ENCODE results near the gene ITSN2. TPM values are rescaled to one million over a fixed set of nuclear protein-coding genes. Genes with fewer than 3 reads are reported as not detected.

Gene ITSN2
- total RNA-seq, 2 donors from 2014 or later, result 38.2 to 38.5 TPM

- Histone ChIP-seq H3K9me3 (no peaks in the 10 kb centered on the region), H3K27ac (no peak overlapping the region), H3K4me1 (no peaks in the 10 kb centered on the region), H3K9ac (ENCODE audit: low read depth in 2 of 2, low read length in 2 of 2) (no peak overlapping the region), H3K27me3 (no peaks in the 10 kb centered on the region), H3K36me3 (no peaks in the 10 kb centered on the region), H3K4me3 (no peak overlapping the region)
- intact Hi-C loops (cut with DNase I), result no loop called here
- TF ChIP-seq CTCF (IDR thresholded peaks at IDR 0.05), result no peak
- no peak for DNase-seq
Measured at GRCh38 chr2:24313744-24314632, 46.3 kb downstream of the ITSN2 start.

GRCh38 chr2:24307961-24308360 lies 52.4 kb downstream of the ITSN2 start:
- no peak overlapping the region for H3K27ac ChIP-seq
- no peaks in the 10 kb centered on the region for H3K27me3 ChIP-seq
- no peak overlapping the region for H3K9ac ChIP-seq (ENCODE audit: low read depth in 2 of 2, low read length in 2 of 2)
- no peaks in the 10 kb centered on the region for H3K9me3 ChIP-seq
- no peak for TF ChIP-seq CTCF (IDR thresholded peaks at IDR 0.05)
- no peak overlapping the region for H3K4me3 ChIP-seq
- no peaks in the 10 kb centered on the region for H3K4me1 ChIP-seq
- intact Hi-C loops (cut with DNase I), result no loop called here
- no peak for DNase-seq
- no peaks in the 10 kb centered on the region for H3K36me3 ChIP-seq

- H3K4me3 ChIP-seq, result no peak overlapping the region
- intact Hi-C loops (cut with DNase I), result no loop called here
- no peak for DNase-seq
Measured at GRCh38 chr2:24304631-24305030, 55.7 kb downstream of the ITSN2 start.

GRCh38 chr2:24304098-24304497 lies 56.2 kb downstream of the ITSN2 start:
- Histone ChIP-seq H3K9ac (ENCODE audit: low read depth in 2 of 2, low read length in 2 of 2) (no peak overlapping the region), H3K4me1 (no peaks in the 10 kb centered on the region), H3K27me3 (no peaks in the 10 kb centered on the region), H3K4me3 (no peak overlapping the region), H3K36me3 (peaks cover 14% of the 10 kb centered on the region), H3K9me3 (no peaks in the 10 kb centered on the region), H3K27ac (no peak overlapping the region)
- no peak for TF ChIP-seq CTCF (IDR thresholded peaks at IDR 0.05)
- intact Hi-C loops (cut with DNase I), result no loop called here
- DNase-seq, result peak; percentile 33

More at GRCh38 chr2:24304631-24305030, 55.7 kb downstream of the ITSN2 start:
- no peak overlapping the region for H3K9ac ChIP-seq (ENCODE audit: low read depth in 2 of 2, low read length in 2 of 2)
- H3K36me3 ChIP-seq, result peaks cover 9% of the 10 kb centered on the region
- no peaks in the 10 kb centered on the region for H3K9me3 ChIP-seq
- H3K4me1 ChIP-seq, result no peaks in the 10 kb centered on the region
- TF ChIP-seq CTCF (IDR thresholded peaks at IDR 0.05), result no peak
- no peaks in the 10 kb centered on the region for H3K27me3 ChIP-seq
- H3K27ac ChIP-seq, result no peak overlapping the region

GRCh38 chr2:24301599-24301998 lies 58.7 kb downstream of the ITSN2 start:
- peaks cover 20% of the 10 kb centered on the region for H3K36me3 ChIP-seq

More at GRCh38 chr2:24301599-24301998, 58.7 kb downstream of the ITSN2 start:
- Histone ChIP-seq H3K27ac (no peak overlapping the region), H3K9ac (ENCODE audit: low read depth in 2 of 2, low read length in 2 of 2) (no peak overlapping the region), H3K9me3 (no peaks in the 10 kb centered on the region), H3K4me3 (no peak overlapping the region), H3K27me3 (no peaks in the 10 kb centered on the region), H3K4me1 (no peaks in the 10 kb centered on the region)
- intact Hi-C loops (cut with DNase I), result no loop called here
- no peak for TF ChIP-seq CTCF (IDR thresholded peaks at IDR 0.05)
- DNase-seq, result no peak

All from colonic mucosa (tissue), 4 donors.